ENCODE results near the gene IPO4. TPM values are rescaled to one million over a fixed set of nuclear protein-coding genes. Genes with fewer than 3 reads are reported as not detected.

The IPO4 gene
- total and polyA plus RNA-seq, 2 of the 13 experiments (the other 11 are each of a cell fraction or from before 2014, with no cell fraction given), result 39.0 to 179 TPM

- TF ChIP-seq ZBTB40 (IDR thresholded peaks at IDR 0.05) (peak; percentile 50; the same call in 1 of the 2 replicates), ZBTB40 (CRISPR knock-in tag; IDR thresholded peaks at IDR 0.05) (peak; percentile 89), SALL2 (CRISPR knock-in tag; IDR thresholded peaks at IDR 0.05) (no peak), ZNF782 (CRISPR knock-in tag; IDR thresholded peaks at IDR 0.05; ENCODE audit: borderline replicate concordance) (no peak; the same call in 1 of the 2 replicates), ZSCAN5A (CRISPR knock-in tag; IDR thresholded peaks at IDR 0.05; ENCODE audit: borderline replicate concordance) (peak; percentile 38; the same call in 1 of the 2 replicates), ATF4 (CRISPR knock-in tag; IDR thresholded peaks at IDR 0.05) (no peak; a peak in 1 of 4 replicates), SKIL (CRISPR knock-in tag; IDR thresholded peaks at IDR 0.05; ENCODE audit: borderline replicate concordance) (no peak), STAT5B (CRISPR knock-in tag; IDR thresholded peaks at IDR 0.05) (no peak), HNRNPLL (IDR thresholded peaks at IDR 0.05; ENCODE audit: low read depth, low read length, poor library complexity, severe bottlenecking) (peak; percentile 58), ZNF382 (CRISPR knock-in tag; IDR thresholded peaks at IDR 0.05; ENCODE audit: borderline replicate concordance) (no peak), ZNF619 (CRISPR knock-in tag; IDR thresholded peaks at IDR 0.05) (no peak; the same call in 1 of the 2 replicates), SRY (CRISPR knock-in tag; IDR thresholded peaks at IDR 0.05) (no peak; the same call in 1 of the 2 replicates), ZNF513 (CRISPR knock-in tag; conservative IDR thresholded peaks at IDR 0.05) (peak; percentile 100; the same call in 1 of the 2 replicates)
Observed at GRCh38 chr14:24232121-24232644, 43.6 kb upstream of the IPO4 start, which contains the start of gene NEDD8 (continued).

Data from HepG2 (cell line).